ENCODE data around the gene CDH13.

Gene CDH13

DNA sequence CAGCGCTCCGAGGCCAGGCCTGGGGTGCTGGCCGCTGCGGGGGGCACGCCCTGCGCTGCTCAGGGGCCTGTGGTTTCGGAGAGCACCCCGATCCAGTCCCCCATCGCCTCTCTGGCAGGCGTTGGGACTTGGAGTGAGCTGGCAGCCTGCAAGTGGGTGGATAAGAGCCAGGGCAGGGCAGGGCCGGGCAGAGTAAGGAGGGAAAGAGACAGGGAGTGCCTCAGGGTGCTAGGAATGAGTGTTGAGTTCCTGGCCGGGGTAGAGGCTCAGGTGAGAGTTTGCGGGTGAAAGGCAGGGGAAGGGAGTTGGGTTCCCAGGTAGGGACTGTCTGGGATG is 1.3 kb downstream of the CDH13 start:
- DNase-seq (ENCODE audit: low read depth), result no peak

- no peak for DNase-seq (ENCODE audit: low read depth)
These were observed 1.9 kb downstream of the CDH13 start for GRCh38 chr16:82628711-82629110.

- DNase-seq (ENCODE audit: low read depth), result no peak
These were observed 2.8 kb downstream of the CDH13 start for GRCh38 chr16:82629441-82630027.

- DNase-seq (ENCODE audit: low read depth), result no peak
These were observed 3.5 kb downstream of the CDH13 start for GRCh38 chr16:82630219-82630618.

DNA sequence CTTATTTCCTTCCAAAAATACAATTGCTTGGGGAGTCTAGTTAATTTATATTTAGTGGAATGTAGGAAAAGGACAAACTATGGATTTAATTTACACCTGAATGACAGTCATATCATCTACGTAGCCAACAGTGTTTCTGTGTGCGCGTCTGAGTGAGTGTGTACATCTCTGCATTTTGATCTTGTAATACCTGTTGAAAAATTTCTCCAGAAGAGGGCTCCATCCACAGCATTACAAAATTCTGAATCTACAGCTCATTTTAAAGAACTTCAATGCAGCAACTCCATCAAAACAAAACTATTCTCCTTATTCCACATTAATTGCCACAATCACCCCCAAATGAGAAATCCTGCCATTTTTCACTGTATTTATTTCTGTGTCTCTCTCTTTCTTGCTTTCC is 3.9 kb downstream of the CDH13 start:
- no peak for DNase-seq (ENCODE audit: low read depth)

DNA sequence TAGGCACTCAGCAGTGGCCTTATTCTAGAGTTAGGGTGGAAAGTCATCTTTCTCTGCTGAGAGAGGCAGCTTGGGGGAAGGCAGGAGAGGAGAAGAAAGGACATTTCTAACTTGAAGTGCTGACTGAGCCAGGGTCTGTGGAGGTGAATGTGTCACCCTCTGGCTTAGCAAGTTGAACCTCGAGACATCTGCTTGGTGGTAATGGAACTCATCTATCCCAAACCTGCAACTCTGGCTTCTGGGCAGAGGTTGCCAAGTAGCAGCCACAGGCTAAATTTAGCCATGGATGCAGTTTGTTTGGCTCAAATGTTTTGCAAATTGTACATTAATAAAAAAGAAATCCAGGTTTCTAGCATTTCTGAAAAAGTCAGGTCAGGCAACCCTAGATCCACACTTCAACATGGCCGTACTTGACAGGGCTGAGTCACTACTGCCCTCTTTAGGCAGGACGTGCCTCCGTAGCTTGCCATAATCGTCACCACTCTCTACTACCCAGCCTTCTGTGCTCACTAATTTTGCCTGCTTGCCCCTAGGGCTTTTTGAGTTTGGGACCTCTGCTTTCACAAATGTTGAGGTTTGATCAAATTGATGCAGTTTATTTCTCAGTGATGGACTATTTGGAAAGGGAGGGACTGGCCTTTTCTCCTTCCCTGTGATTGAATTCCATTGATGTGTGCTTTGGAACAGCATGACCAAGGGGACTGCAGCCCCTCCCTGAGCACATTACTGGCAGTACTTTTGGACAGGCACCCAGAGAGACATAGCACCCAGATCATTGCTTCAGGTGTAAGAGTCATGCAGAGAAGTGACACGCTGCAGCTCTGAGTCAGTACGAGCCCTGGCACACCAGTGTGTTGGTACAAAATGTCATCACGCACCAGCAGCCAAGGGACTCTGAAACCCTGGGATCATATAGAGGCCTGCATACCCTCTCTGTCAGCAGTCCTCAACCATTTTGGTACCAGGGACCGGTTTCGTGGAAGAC is 5.2 kb downstream of the CDH13 start:
- DNase-seq (ENCODE audit: low read depth), result no peak

DNA sequence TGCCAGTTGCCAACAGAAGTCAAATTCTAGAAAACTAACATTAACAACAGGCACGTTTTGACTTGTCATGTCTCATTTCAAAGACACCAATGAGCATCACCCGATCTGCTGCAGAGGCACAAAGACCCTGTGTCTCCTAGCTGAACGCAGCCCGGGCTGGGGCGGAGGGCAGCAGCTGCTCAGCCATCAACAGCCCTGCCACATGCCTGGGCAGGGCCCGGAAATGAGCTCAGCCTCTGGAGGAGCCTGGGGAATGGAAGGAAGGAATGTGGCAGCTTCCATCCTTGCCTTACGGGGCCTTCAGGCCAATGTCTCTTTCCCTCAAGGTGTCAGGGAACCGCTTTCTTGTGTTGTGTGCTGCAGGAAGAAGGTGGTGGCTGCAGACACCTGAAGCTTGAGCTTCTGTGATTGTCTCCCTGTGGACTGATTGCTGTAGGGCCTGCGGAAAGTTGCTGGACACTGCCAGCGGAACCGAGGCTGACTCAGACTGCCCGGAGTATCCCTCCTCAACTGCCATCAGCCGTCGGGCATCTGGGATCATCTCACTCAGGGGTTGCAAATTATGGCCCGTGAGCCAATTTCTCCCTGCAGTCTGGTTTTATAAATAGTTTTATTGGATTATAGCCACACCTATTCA is 7.3 kb downstream of the CDH13 start:
- no peak for DNase-seq (ENCODE audit: low read depth)

DNA sequence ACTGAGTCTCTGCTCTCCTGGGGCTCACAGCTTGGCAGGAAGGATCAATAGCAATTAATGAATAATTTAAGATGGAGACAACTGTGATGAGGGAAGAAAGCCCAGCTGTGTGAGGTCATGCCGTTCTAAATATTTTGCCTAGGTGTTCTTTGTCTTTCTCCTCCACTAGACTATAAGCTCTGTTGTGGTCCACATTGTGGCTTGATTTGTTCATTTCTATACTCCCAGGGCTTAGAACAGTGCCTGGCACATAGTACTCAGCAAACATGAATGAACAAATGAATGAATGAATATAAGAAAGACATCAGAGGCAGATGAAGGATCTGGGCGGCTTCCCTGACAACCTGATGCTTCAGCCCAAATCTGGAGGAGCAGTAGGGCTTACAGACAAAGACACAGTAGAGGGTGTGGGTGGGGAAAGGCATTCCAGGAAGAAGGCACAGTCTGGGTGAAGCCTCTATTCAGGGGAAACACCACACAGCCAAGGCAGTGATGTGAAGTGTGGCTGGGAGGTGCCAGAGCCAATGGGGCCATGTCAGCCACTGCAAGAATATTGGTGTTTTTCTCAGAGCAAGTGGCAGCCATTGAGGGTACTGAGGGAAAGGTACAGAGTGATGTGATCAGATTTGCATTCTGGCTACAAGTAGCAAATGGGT is 8.3 kb downstream of the CDH13 start:
- no peak for DNase-seq (ENCODE audit: low read depth)

DNA sequence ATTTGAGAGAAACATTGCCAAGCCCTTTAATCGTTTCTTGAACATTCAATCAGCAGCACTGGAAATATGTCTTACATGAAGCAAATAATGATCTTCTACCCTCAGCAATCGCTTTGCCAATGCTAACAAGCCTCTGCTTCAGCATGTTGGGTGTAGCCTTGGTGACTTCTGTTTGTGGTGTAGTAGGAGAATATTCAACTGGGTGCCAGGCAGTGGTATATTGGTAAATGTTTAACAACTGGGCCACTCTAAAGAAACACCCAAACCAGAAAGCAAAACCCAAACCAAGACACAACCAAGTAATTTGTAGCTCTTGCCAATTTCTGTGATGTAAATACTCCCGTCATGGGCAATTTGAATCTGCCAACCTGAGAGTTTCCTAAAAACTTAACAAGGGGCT is 9.7 kb downstream of the CDH13 start:
- DNase-seq (ENCODE audit: low read depth), result no peak

DNA sequence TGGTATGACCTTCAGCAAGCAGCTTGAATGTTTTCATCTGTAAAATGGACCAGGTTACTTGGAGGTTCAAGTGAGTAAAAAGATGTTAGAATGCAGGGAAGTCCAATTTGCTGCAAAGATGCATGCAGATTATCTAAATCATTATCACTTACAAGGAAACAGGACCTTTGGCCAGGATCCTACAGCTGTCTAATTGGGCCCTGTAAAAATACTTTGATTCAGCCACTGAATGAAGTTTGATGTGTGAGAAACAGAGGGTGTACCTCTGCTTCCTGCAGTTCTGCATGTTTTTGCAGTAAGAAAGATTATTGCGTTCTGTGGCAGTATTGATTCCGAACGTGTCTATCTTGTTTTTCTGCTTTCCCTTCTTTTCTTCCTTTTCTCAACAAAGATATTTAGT is 10.2 kb downstream of the CDH13 start:
- DNase-seq (ENCODE audit: low read depth), result no peak

- DNase-seq (ENCODE audit: low read depth), result no peak
These were observed 11.5 kb downstream of the CDH13 start for GRCh38 chr16:82638095-82638798.

DNA sequence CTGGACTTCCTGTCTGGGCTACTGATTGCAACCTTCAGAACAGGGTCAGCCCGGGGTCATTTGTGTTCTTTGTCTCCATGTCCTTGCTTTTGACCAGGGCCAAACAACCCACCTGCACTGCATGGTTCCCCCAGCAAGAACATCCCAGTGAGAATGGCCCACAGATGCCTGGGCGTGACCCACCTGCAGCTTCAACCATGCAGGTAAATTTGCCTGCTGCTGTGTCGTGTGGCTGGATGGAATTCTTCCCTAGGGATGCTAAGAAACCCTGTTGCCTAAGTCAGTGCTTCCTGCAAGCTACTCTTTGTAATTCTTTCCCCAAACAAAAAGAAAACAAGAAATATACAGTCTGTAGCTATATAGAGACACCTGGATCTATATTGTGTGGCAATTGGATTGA is 12.5 kb downstream of the CDH13 start:
- no peak for DNase-seq (ENCODE audit: low read depth)

GRCh38 chr16:82639666-82640336 is 13.0 kb downstream of the CDH13 start:
- no peak for DNase-seq (ENCODE audit: low read depth)

DNA sequence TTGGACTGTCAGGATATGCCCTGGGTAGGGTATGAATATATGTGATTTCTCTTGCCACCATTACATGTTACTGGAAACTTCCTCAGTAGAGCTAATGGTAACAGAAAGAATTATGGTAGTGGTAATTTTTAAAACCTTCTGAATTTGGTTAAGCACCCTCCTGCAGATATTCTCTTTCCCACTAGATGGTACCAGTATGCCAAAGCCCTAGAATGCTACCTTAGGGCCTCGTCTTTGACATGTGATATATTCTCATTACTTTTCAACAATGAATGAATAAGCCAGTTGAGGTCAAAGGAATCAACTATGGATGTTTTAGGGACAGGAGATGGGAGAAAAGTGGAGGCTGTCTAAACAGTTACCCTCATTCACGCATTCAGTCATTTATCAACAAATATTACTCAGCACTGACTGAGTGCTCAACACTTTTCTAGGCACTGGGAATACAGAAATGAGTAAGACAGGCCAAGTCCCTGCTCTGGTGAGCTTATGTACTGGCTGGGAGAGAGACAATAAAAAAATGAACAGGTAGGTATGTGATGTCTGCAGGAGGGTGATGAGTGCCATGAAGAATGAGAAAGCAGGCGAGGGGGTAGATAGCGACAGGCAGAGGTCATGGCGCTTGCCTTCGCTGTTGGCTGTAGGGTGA is 14.7 kb downstream of the CDH13 start:
- DNase-seq (ENCODE audit: low read depth), result no peak

- no peak for DNase-seq (ENCODE audit: low read depth)
These were observed 16.4 kb downstream of the CDH13 start for GRCh38 chr16:82643136-82643535.

GRCh38 chr16:82643936-82644630 is 17.3 kb downstream of the CDH13 start:
- DNase-seq (ENCODE audit: low read depth), result no peak

- DNase-seq (ENCODE audit: low read depth), result no peak
These were observed 19.7 kb downstream of the CDH13 start for GRCh38 chr16:82646504-82646903.

DNA sequence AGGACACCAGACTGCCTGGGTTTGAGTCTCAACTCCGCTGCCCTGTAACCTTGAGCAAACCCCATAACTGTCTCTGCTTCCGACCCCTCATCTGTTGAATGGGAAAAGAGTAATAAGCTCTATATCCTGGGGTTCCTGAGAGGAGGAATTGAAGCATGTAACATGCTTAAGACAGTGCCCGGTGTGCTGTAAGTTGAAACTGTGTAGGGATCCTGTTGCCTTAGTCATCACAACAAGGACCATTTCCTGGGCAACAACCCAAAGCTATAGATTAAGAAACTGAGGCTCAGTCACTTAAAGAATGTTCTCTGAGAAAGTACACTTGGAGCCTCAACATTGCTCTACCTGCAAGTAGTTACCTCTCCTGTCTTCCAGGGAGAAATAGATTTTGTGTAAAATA is 23.0 kb downstream of the CDH13 start:
- no peak for DNase-seq (ENCODE audit: low read depth)

- no peak for DNase-seq (ENCODE audit: low read depth)
These were observed 24.0 kb downstream of the CDH13 start for GRCh38 chr16:82650804-82651203.

GRCh38 chr16:82651921-82652601 is 25.3 kb downstream of the CDH13 start:
- DNase-seq (ENCODE audit: low read depth), result no peak

Data from stimulated activated CD8-positive, alpha-beta memory T cell treated with anti-CD3 and anti-CD28 coated beads, Interleukin-12 subunit alpha, Interleukin-12 subunit beta, amount 100 ng/mL, for 4 hours (primary cell).